Inflammatory macrophage (primary cell): Measurements from ENCODE around the gene TXNL4A.
"Not testable (repeated sequence)": the region's sequence is repeated elsewhere in the genome, so short reads cannot be mapped to it uniquely, and the experiment has no call there.

Experiments used
- DNase-seq, 2 donors: peaks; one replicate each; pipeline ENCODE4 v3.0.0-alpha.2; 2020 to 2022

The TXNL4A gene

DNA sequence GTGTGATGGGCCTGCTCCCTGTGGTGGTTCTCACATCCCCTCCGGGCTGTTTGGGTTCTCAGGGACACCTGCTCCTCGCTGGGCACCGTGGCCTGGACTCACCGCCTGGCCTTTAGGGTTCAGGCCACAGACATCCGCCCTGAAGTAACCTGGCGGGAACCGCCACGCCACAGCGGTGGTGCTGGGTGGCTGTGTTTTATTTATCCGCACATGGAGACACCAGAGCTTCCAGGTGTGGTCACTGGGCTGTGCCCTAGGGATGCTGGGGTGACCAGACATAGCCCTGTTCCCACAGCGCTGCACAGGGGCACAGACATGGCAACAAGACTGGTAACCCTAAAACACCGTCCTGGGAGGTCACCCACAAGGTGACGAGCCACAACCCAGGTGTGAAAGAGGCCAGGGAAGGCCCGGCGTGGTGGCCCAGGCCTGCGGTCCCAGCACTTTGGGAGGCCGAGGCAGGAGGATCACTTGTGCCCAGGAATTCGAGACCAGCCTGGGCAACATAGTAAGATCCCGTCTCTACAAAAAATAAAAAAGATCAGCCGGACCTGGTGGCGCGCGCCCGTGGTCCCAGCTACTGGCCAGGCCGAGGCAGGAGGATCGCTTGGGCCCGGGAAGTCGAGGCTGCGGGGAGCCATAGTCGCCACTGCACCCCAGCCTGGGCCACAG, 24.6 kb downstream of the TXNL4A start:
- DNase-seq: no peak

DNA sequence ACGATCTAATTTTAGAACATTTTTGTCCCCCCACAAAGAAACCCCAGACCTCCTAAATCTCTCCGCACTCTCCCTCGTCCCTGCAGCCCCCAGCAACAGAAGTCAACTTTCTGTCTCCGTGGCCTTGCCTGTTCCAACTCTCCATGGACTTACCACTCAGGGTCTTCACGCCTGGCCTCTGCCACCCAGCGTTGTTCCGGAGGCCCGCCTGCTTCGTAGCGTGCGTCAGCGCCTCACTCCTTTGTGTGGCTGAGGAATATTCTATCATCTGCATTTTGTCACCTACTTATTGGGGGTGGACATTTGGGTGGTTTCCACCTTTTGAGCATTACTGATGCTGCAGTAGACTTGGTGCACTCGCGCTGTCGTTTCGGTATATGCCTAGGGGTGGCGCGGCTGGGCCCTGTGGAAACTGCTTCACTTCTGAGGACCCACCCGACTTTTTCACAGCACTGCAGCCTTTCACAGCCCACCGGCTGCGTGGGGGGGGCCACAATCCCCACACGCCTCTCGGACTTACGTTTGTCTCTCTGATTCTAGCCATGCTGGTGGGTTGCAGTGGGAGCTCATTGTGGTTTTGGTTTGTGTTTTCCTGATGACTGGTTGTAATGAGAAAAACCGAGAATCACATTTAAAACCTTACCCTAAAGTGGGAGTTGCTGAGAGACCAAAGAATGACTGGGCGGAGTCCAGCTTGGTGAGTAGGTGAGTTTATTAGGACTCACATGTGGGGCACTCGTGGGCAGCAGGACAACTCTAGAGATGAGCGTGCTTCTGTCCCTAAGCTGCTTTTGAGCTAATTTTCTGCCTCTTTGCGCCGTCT, 25.3 kb downstream of the TXNL4A start:
- DNase-seq: no peak

DNA sequence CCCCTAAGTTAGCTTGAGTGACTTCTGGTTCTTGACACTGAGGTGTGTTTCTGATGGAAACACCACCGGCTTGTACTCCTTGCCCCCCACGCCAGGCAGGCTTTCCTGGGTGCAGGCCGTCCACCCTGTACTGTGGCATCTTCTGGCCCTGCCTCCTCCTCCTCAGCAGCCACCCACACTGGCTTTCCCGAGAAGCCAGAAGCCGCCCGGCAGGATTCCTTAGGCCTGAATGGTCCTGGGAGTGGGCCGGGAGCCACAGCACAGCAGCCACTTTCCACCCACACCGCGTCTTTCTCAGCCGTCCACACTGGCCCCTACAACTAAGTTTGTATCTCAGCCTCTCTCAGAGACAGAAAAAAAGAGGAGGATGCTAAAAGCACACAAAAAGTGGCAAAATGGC, 26.1 kb downstream of the TXNL4A start:
- DNase-seq: no peak

DNA sequence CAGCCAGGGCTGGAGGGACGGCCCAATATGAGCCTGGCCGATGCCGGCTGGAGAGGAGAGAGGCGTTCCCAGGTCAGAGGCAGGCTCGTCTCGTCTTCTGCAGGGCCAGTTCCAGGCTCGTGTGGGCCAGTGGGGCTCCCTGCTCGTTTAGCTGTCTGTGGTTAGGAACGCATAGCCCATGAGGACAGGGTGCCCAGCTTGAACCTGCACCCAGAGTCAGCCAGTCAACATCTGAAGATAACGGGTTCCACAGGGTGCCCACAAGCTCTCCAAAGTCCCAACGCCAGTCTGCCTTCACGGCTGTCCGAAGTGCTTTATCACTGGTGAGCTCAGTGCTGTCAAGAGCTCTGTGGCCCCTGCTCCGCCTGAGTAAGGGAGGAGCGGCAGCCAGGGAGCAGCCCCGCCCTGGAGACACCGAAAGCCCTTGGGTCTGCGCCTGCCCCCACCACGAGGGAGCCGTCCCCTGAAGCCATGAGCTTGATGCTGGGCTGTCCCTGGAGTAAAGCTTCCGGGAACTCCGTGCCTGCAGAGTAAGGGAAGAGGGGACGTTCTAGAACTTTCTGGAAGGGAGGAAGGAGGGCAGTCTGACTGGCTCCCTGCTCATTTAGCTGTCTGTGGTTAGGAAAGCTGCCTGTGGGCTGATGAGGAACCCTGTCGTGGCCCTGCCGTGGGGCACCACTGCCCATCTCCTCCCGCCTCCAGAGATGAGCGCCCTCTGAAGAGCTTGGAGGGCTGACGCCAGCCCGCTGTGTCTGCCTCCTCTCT, 26.7 kb downstream of the TXNL4A start:
- peak; percentile 35 to 71 for DNase-seq

DNA sequence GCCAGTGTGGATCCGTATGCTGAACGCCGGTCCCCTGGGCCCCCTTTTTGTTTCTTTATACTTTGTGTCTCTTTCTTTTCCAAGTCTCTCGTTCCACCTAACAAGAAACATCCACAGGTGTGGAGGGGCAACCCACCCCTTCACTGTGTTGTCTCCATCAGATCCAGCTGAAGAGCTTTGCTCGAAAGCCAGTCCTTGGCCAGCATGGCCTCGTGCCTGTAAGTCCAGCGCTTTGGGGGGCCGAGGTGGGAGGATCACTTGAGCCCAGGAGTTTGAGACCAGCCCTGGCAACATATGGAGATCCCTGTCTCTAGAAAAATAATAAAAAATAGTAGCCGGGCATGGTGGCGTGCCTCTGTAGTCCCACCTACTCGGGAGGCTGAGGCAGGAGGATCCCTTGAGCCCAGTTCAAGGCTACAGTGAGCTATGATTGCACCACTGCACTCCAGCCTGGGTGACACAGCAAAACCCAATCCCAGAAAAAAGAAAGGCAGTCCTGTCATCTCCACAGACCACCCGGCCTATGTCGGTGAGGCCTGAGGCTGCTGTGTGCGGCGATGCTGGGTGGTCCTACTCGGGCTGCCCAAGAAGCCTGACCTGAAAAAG, 27.3 kb downstream of the TXNL4A start:
- no peak for DNase-seq

DNA sequence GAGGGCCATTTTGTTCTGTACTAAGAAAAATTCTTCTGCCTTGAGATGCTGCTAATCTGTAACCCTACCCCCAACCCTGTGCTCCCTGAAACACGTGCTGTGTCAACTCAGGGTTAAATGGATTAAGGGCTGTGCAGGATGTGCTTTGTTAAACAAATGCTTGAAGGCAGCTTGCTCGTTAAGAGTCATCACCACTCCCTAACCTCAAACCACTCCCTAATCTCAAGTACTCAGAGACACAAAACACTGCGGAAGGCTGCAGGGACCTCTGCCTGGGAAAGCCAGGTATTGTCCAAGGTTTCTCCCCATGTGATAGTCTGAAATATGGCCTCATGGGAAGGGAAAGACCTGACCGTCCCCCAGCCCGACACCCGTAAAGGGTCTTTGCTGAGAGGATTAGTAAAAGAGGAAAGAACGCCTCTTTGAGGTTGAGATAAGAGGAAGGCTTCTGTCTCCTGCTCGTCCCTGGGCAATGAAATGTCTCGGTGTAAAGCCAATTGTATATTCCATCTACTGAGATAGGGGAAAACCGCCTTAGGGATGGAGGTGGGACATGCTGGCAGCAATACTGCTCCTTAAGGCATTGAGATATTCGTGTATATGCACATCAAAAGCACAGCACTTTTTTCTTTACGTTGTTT, 28.1 kb downstream of the TXNL4A start:
- not testable (repeated sequence) for DNase-seq

DNA sequence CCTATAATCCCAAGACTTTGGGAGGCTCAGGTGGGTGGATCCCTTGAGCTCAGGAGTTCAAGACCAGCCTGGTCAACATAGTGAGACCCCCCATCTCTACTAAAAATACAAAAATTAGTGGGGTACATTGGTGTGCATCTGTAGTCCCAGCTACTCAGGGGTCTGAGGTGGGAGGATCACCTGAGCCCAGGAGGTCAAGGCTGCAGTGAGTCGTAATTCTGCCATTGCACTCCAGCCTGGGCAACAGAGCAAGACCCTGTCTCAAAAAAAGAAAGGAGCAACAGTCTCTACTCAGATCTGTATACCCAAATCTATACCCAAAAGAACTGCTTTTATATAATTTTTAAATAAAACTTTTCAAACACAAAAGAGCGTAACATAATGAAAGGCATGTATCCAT, 29.4 kb downstream of the TXNL4A start:
- no peak for DNase-seq

DNA sequence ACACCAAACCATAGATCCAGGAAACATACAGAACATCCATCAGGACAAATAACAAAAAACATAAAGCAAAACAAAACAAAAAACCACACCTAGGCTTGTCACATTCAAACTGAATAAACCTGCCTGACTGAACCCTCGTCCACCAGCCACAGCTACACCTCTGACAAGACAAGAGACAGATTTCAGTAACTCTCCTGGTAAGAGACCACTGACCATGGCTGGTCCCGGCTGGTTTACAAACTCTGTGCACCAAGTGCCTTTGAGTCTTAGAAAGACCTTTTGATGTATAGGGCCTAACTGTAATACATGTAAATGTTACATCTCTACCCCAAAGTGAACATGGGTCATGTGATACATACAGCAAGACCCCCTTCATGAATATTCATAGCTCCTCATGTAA, 32.1 kb downstream of the TXNL4A start:
- DNase-seq: no peak

DNA sequence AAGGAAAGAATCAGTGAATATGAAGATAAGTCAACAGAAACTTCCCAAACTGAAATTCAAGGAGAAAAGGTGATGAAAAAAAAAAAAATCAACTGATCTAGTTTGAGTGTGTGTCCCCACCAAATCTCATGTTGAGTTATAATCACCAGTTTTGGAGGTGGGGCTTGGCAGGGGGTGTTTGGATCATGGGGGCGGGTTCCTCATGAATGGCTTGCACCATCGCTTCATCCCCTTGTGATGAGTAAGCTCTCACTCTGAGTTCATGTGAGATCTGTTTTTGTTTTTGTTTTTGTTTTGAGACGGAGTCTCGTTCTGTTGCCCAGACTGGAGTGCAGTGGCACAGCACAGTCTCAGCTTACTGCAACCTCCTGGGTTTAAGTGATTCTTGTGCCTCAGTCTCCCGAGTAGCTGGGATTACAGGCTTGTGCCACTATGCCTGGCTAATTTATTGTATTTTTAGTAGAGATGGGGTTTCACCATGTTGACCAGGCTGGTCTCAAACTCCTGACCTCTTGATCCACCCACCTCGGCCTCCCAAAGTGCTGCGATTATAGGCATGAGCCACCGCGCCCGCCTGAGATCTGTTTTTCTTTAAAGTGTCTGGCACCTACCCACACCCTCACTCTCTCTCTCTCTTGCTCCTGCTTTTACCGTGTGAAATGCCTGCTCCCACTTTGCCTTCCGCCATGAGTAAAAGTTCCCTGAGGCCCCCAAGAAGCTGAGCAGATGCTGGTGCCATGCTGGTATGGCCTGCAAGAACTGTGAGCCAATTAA, 32.9 kb downstream of the TXNL4A start:
- DNase-seq: peak; percentile 71 to 87

DNA sequence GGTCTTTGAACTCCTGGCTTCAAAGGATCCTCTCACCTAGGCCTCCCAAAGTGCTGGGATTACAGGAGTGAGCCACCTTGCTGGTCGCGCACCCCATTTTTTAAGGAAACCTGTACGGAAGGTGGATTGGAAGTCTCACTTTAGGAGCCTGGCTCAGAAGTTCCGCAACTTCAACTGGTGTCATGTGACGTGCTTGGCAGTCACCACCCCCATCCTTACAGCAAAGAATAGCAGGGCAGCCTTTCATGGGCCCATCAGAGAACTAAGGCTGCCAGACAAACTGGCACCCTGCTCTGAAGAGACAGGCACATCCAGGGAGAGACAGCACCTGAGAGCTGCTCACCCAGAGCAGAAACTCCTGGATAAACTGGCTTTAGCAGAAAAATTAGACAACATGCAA, 33.6 kb downstream of the TXNL4A start:
- peak; percentile 22 to 48 for DNase-seq

DNA sequence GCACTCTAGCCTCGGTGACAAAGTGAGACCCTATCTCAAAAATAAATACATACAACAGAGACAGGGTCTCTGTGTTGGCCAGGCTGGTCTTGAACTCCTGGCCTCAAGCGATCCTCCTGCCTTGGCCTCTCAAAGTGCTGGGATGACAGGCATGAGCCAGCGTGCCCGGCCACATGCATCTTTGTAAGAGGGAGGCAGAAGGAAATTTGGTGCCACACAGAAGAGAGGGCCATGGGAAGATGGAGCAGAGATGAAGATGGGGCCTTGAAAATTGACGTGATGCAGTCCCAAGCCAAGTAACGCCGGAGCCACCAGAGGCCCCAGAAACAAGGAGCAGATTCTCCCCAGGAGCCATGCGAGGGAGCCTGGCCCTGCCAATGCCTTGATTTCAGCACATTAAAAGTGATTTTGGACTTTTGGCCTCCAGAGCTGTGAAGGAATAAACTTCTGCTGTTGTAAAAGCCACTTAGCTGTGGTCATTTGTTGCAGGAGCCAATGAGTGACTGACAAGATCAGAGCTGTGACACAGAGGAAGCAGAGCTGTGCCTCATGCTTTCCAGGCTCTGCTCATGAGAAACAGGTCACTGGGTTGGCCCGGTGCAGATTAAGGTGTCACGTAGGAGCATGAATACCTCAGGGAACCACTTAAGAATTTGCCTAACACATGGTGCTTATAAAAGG, 34.3 kb downstream of the TXNL4A start:
- DNase-seq: peak; percentile 46 to 59

DNA sequence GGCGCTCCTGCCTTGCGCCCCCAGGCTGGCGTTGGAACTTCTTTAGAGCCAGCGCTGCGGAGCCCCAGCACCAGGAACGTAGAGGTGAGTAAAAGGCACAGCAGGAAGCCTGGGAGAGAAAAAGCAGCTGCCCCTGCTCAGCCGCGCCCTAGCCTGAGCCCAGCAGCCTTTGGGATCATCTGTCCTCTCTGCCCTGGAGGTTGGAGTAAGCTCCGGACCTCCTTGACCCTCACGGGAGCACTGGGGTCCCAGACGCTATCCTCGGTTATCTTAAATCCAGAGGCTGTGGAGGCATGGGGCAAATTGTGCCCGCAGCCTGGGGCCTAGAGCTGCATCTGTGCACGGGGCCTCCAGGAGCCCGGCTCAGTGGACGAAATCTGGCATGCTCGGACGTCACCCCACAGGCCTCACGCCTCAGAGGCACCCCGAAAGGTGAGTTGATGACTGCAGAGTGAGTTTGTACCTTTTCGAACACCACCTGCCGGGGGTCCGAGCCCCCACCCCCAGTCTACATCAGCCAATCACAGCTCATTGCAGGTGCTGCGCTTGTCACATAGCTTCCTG, 35.3 kb downstream of the TXNL4A start:
- DNase-seq: no peak

DNA sequence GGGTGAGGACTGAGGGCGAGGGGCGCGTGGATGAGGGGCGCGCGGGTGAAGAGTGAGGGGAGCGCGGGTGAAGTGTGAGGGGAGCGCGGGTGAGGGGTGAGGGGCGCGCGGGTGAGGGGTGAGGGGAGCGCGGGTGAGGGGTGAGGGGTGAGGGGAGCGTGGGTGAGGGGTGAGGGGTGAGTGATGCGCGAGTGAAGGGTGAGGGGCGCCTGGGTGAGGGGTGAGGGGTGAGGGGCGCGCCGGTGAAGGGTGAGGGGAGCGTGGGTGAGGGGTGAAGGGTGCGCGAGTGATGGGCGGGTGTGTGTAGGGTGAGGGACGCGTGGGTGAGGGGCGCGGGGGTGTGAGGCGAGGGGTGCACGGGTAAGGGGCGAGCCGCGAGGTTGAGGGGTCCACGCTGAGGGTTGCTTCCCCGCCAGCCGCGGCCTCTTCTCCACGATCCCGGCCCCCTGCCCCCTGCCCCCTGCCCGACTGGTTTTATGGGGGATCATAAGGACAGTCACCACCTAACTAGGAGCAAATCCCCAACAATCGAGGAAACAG, 35.8 kb downstream of the TXNL4A start:
- no peak for DNase-seq

DNA sequence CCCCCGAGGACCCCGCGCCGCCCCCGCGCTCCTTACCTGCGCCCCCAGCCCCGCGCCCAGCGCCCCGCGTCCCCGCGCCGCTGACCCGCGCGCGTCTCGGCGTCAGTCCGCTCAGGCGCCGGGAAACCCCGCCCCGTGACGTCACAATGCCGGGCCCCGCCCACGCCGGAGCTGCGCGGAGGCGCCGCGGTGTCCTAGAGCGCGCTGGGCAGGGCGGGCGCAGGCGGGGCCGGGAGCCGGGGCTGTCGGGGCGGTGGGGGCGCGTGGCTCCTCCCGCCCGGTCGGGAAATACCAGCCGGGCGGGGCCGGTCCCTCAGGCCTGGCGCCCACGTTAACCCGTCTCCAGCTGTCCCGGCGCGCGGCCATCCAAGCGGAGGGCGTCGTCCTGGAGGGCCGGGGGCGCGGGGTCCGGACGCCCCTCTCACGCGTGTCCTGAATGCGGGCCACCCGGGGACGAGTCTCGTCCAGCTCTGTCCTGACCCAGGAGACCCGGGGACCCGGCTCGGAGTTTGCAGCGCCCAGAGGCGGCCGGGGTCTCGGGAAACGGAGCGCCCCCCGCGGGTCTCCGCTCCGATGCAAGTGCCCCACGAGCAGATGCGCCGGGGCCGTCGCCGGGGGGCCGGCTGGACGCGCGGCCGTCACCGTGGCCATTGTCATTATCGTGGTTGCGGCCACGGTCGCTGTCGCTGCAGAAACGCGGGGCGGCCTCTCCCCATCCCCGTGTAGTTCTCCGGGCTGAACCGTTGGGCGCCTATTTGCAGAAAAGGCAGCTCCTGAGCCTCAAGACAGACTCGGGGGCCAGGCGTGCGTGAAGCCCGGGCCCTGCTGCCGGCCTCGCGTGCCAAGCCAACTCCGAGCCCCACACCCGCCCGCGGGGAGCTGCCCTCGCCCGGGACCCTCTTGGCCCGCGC, 36.6 kb downstream of the TXNL4A start, which contains the start of gene SLC66A2:
TSS of gene SLC66A2 (minus strand) at position 109 of the 911 bp plus-strand sequence. CDS start 727 bp downstream, outside the sequence.
- DNase-seq: peak; percentile 94 to 95

DNA sequence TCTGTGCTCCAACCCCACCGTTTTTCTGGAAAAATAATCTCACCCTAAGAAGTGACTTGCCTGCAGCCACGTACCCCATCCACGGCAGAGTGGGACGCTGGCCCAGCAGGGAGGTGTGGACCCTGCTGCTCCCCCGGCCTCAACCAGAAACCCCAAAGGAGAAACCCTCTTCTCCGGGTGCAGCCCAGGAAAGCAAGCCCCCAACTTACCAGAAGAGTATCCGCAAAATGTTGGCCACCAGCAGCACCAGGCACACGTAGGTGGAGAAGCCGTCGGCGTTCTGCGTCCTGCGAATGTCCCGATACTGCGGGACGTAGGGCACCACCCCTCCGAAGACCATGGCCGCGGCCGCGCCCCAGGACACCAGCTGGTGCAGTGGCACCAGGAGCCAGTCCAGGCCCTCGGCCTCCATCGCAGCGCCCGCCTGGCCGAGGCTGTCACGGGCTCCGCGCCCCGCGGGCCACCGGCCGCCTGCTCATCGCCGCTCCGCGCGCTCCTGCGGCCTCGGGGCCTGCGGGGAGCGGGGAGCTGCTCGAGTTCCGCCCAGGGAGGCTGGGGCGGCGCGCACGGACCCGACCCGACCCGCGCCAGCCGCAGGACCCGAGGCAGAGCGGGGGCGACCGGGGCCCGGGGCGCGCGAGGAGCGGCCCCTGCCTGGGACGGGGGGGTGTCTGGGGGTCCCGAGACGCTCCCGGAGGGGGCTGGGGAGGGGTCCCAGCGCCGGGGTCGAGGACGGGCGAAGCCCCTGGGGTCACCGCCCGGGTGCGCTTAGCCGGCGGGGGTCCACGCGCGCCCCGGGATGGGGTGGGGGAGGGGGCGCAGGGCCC, 37.6 kb downstream of the TXNL4A start:
- DNase-seq: peak; percentile 51 to 72

DNA sequence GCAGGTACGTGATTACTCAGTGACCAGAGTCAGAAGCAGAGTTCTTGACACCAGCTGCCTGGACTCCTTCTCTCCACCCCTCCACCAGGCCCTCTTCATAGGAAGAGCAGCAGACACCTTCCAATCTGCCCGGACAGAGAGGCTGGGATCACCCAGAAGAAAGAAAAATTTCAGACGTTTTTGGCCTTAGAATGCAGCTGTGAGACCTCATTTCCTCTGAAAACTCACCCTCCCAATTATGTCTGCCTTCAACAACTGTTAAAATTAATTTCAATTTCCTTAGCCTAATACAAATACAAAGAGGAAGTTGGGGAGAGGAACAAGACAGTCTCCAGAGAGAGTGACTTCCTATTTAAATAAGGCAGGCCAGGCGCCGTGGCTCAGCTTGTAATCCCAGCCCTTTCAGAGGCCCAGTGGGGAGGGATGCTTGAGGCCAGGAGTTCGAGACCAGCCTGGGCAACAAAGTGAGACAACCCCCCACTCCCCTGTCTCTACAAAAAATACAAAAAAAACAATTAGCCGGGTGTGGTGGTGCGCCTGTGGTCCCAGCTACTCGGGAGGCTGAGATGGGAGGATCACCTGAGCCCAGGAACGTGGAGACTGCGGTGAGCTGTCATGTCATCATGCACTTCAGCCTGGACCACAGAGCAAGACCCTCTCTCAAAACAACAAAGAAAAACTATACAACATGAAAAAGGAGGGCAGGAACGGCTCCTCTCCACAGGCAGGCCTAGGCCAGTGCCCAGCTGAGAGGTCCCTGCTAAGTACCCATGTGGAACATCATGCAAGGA, 38.5 kb downstream of the TXNL4A start:
- peak; percentile 89 for DNase-seq

DNA sequence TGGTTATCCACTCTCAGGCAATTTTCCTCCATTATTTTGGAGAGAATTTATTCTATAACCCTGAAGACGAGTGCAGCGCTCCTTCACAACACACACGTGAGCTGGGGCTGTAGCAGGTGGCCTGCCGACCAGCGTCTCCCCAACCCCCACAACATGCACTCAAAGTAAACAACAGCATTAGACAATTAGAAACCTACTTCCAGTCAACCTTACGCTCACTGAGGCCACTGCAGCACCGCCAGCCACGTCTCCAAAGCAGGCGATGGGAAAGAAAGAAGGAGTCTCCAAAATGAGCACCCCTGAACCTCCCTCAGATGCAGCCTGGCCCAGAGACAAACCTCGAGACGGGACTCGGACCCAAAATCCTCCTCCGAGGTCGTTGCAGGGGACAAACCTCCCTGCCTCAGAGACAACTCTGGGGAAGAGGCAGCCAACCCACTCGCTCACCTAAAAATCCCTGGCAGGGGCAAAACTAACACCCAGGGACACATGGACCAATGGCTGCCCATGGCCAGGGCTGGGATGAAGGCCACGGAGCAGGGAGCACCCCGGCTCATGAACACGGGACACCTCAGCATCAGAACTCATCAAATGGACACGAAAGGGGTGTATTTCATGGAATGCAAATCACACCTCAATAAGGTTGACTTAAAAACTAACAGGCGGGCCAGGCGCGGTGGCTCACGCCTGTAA, 39.5 kb downstream of the TXNL4A start:
- DNase-seq: no peak
